Esophagus squamous epithelium (tissue), 4 donors: Measurements from ENCODE around the gene SVIL.

ENCODE experiments used
- POLR2A ChIP-seq, 4 donors: fragments of 450-650 bp; IDR thresholded peaks; one replicate each; pipeline ENCODE4 v1.6.1; 2017; ENCODE audit warnings: antibody characterized with exemption in 4 of 4, mild to moderate bottlenecking in 4 of 4, moderate library complexity in 3 of 4
- TF ChIP-seq, protein P1 (sequence below), 6 experiments: fragments of 450-650 bp in 4 of 6; fragments of 200-600 bp in 2 of 6; sonication (generic) in 2 of 6; IDR thresholded peaks; one replicate each; pipeline ENCODE4 v1.5.1; 2016 to 2019; ENCODE audit warnings: antibody characterized with exemption in 6 of 6, mild to moderate bottlenecking in 4 of 6, moderate library complexity in 4 of 6

GRCh38 chr10:29670761-29671160, 36.0 kb upstream of the SVIL start:
- TF ChIP-seq, protein P1, sequence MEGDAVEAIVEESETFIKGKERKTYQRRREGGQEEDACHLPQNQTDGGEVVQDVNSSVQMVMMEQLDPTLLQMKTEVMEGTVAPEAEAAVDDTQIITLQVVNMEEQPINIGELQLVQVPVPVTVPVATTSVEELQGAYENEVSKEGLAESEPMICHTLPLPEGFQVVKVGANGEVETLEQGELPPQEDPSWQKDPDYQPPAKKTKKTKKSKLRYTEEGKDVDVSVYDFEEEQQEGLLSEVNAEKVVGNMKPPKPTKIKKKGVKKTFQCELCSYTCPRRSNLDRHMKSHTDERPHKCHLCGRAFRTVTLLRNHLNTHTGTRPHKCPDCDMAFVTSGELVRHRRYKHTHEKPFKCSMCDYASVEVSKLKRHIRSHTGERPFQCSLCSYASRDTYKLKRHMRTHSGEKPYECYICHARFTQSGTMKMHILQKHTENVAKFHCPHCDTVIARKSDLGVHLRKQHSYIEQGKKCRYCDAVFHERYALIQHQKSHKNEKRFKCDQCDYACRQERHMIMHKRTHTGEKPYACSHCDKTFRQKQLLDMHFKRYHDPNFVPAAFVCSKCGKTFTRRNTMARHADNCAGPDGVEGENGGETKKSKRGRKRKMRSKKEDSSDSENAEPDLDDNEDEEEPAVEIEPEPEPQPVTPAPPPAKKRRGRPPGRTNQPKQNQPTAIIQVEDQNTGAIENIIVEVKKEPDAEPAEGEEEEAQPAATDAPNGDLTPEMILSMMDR (IDR thresholded peaks at IDR 0.05): no peak
- no peak for TF ChIP-seq POLR2A (IDR thresholded peaks at IDR 0.05)
